HG02571 (cell line): ENCODE data around the gene EGLN2.
"Not testable (repeated sequence)": the region's sequence is repeated elsewhere in the genome, so short reads cannot be mapped to it uniquely, and the experiment has no call there.

Experiments used
- ATAC-seq: cut with Tn5 transposase; IDR thresholded peaks from one replicate; pipeline ENCODE4 v1.9.1; 2021; ENCODE audit warnings: mild to moderate bottlenecking, moderate library complexity; ENCODE audit not compliant: unreplicated experiment

Gene EGLN2

DNA sequence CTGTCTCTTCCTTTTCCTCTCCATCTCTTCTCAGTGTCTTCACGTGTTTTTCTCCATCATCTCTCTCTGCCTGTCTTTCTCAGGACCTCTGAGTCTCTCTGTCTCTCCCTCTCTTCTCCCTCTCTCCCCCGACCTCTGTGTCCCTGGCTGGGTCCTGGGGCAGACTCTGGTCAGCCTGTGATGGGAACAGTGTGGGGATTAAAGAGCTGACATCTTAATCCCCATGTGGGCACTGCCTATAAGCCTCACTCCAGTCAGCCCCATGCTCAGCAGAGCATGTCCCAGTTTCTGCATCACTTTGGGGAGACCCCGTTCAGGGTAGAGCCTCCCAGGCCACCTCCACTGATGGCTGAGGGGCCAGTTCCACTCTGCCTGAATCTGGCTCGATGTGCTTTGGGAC, 16.2 kb downstream of the EGLN2 start:
- ATAC-seq: no peak

DNA sequence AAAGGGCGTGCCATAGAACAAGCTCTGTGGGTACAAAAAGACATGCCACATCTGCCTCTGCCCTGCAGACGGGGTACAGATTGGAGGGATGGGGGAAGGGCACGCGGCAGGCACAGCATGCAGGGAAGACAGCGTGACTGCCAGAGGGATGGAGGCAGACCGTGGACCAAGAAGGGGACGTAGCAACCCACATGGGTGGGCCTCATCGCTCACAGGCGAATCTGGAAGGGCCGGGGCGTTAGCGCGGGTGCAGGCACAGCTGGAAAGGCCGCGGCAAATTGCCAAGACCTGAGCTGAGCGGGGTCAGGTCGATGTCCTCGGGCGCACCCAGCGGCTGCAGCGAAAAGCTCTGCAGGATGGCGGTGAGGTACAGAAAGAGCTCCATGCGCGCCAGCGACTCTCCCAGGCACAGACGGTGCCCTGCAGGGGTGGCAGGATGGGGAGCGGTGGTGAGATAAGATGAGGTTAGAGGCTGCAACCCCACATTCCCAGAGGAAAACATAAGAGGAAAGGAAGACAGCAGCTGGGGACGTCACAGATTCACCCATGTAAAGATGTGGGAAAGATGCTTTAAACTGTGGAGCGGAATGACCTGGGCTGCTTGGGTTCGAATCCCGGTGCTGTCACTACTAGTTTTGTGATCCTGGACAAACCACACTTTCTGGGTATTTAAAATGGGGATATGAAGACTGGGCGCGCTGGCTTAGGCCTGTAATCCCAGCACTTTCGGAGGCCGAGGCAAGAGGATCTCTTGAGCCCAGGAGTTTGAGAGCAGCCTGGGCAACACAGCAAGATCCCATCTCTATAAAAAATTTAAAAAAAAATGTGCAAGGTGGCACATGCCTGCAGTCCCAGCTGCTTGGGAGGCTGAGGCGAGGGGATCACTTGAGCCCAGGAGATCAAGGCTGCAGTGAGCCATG, 19.7 kb downstream of the EGLN2 start:
- peak; percentile 48 for ATAC-seq

DNA sequence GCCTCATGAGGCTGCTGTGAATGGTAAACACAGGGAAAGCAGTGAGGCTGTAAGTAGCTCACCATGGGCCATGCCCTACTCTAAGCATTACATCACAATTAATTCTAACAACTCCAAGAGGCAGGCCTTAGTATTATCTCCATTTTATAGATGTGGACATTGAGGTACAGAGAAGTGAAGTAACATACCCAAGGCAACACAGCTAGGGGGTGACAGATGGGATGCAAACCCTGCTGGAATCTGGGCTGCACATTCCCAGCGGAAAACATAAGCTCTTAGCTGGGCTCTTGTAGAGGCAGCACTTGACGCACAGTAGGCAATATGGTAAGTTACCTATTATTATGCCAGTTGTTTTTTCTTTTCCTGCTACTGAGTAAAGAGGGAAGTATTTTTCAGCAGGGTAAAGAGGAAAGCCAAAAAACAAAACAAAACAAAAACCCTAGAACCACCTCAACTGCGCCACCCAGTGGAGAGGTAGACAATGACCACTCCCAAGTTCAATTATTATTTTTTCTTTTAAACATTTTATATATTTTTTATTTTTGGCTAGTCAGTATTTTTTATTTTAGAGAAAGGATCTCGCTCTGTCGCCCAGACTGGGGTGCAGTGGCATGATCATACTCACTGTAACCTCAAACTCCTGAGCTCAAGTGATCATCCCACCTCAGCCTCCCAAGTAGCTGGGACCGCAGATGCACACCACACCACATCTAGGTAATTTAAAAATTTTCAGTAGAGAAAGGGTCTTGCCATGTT, 20.7 kb downstream of the EGLN2 start:
- not testable (repeated sequence) for ATAC-seq

DNA sequence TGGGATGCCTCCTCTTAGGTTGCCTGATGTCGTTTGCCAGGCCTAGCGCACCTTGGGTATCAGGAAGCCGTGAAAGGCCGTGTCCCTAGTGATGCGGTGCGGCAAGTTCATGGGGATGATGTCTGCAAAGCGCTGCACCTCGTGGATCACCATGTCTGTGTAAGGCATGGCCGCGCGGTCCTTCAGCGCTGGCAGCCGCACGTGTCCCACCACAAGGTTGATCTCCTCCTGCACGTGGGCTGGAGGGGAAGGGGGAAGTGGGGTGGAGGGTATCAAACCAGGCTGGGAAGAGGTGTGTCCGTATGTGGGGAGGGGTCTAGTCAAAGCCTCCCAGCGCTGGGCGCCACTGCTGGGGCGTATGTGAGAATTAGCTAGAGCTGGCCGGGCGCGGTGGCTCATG, 23.2 kb downstream of the EGLN2 start:
- no peak for ATAC-seq

DNA sequence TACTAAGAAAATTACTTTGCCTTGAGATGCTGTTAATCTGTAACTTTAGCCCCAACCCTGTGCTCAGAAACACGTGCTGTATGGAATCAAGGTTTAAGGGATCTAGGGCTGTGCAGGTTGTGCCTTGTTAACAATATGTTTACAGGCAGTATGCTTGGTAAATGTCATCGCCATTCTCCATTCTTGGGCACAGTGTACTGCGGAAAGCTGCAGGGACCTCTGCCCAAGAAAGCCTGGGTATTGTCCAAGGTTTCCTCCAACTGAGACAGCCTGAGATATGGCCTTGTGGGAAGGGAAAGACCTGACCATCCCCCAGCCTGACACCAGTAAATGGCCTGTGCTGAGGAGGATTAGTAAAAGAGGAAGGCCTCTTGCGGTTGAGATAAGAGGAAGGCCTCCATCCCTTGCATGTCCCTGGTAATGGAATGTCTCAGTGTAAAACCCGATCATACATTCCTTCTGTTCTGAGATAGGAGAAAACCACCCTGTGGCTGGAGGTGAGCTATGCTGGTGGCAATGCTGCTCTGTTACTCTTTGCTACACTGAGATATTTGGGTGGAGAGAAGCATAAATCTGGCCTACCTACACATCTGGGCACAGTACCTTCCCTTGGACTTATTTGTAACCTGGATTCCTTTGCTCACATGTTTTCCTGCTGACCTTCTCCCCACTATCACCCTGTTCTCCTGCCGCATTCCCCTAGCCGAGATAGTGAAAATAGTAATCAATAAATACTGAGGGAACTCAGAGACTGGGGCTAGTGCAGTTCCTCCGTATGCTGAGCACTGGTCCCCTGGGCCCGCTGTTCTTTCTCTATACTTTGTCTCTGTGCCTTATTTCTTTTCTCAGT, 23.9 kb downstream of the EGLN2 start:
- not testable (repeated sequence) for ATAC-seq

DNA sequence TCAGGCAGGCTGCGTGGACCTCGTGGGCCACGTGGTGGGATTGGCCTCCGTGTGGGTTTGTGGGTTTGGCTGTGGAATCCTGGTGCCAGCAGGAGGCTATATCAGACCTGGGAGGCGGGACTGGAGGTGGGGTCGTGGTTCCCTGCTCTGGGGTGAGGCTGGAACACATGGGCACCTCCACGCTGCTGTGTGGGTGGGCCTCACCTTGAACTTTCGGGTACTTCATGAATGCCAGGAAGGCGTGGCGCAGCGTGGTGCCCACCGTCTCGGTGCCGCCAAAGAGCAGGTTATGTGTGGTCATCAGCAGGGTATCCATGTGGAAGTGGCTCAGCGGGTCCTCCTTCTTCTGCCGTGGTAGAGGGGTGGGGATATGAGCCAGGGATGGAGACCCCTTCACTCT, 25.9 kb downstream of the EGLN2 start:
- not testable (repeated sequence) for ATAC-seq

DNA sequence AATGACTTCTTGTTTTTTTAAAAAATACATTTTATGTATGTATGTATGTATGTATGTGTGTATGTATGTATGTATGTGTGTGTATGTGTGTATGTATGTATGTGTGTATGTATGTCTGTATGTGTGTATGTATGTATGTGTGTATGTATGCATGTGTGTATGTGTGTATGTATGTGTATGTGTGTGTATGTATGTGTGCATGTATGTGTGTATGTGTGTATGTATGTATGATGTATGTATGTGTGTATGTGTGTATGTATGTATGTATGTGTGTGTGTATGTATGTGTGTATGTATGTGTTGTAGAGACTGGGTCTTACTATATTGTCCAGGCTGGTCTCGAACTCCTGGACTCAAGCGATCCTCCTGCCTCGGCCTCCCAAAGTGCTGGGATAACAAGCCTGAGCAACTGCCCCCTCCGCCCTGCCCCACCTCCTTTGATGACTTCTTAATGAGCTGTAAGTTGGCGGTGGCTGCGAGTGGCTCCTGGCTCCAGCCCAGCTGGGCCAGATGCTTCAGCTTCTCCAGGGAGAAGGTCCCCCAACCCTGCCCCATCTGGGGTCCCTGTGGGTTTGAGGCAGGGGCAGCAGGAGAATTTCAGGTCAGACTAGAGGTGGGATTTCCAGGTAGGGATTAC, 26.6 kb downstream of the EGLN2 start:
- ATAC-seq: not testable (repeated sequence)

DNA sequence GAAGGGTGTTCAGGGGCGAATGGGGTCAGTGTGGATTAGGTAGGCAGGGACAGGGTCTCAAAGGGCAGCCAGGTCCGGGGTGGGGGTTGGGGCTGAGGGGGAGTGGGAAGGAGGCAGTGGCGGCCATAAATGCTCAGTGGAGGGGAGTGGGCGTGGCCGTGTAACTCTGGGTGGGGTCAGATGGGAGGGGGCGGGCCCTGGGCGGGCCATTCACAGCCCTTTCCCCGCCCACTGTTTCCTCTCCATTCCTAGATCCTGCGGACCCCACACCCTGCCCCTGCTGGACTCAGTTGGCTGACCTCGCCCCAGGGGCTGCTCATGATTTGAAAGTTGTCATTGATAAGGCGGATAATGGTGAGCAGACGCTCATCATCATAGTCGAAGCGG, 27.3 kb downstream of the EGLN2 start:
- ATAC-seq: not testable (repeated sequence)

DNA sequence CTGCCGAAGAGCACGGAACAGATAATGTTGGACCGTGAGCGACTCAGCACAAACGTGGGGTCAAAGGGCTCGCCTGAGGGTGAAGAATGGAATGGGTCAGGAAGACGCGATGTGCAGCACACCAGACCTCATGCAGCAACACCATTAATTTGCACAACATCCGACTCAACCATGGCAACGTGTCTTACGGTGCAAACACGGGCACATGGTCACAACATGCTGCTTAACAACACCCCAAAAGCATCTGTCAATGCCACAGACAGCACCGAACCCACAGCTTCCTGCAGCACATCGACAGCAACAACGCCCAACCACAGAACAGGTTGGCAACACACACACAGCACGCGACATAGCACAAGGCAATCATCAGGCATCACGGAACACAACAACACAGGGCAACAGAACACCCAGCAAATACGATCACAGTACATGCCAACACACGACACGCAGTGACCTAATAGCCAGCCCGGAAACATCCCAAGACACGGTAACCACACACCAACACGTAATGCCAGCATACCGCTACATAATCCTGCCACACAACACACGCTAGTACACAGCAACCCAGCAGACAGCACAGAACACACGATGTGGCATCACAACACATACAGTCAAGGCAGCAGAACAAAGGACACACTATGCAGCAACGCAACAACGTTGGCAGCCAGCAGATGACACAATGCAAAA, 27.9 kb downstream of the EGLN2 start:
- ATAC-seq: not testable (repeated sequence)

DNA sequence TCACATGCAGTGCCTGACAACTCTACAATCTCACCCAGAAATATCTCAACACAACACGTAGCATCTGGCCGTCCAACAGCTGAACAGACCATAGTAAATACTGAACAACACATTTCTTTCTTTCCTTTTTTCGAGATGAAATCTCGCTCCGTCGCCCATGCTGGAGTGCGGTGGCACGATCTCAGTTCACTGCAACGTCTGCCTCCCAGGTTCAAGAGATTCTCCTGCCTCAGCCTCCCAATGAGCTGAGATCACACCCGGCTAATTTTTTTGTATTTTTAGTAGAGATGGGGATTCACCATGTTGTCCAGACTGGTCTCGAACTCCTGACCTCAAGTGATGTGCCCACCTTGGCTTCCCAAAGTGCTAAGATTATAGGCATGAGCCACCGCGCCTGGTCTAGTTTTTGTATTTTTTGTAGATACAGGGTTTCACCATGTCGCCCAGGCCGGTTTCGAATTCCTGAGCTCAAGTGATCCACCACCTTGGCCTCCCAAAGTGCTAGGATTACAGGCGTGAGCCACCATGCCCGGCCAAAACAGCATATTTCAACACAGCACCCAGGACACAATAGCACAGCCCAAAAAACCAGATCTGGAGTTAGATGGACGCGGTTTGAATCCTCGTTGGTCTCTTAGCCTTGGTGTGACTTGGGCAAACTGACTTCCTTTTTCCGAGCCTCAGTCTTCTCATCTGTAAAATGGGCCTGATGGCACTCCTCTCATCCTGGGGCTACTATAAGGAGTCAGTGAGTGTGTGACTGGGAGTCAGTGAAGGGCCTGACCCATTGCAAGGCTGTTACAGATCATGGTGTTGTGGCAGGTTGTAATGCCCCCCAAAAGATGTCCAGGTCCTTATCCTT, 28.6 kb downstream of the EGLN2 start:
- ATAC-seq: no peak

DNA sequence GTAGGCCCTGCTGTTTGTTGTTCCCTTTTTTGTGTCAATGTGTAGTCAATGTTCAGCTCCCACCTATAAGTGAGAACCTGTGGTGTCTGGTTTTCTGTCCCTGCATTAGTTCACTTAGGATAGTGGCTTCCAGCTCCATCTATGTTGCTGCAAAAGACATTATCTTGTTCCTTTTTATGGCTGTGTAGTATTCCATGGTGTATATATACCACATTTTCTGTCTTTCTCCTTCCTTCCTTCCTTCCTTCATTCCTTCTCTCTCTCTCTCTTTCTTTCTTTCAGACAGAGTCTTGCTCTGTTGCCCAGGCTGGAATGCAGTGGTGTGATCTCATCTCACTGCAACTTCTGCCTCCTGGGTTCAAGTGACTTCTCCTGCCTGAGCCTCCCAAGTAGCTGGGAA, 30.2 kb downstream of the EGLN2 start:
- ATAC-seq: no peak

DNA sequence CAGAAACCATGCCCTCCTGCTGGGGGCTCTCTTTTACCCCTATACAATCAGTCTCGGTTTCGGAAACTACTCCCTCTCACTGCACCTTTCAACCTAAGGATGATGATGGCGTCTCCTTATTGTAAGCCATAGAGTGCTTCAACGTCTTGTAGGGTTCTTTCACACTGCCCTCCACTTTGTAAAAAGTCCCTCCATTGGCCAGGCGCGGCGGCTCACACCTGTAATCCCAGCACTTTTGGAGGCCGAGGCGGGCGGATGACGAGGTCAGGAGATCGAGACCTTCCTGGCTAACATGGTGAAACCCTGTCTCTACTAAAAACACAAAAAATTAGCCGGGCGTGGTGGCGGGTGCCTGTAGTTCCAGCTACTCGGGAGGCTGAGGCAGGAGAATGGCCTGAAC, 31.8 kb downstream of the EGLN2 start:
- ATAC-seq: not testable (repeated sequence)

DNA sequence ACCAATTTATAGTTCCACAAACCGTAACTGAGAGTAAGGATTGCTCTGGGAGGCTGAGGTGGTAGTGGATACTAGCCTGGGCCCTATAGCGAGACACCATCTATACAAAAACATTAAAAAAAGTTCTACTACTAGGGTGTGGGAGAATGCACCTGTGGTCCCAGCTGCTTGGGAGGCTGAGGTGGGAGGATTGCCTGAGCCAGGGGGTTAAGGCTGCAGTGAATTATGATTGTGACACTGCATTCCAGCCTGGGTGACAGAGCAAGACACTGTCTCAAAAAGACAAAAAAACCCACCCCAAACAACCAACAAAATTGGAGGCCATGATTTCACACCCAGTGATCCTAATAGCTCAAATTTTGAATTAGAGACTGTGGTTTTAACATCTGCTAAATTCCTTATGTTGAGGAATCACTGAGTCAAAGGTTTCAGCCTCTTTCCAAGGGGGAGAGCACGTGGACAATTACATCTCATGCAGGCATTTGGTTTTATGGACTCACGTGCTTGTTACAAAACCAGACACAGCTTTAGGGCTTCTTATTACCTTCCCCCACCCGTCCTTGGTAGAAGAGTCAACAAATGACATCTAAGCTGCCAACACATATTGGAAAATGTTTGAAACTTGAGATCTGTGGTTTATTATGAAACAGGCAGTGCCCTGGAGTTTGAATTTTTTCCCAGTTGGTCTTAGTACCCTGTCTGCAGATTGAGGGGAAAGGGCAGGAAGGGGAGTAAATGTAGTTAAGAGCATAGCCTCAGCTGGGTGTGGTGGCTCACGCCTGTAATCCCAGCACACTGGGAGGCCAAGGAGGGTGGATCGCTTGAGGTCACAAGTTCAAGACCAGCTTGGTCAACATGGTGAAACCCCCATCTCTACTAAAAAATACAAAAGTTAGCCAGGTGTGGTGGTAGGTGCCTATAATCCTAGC, 32.8 kb downstream of the EGLN2 start:
- ATAC-seq: no peak

DNA sequence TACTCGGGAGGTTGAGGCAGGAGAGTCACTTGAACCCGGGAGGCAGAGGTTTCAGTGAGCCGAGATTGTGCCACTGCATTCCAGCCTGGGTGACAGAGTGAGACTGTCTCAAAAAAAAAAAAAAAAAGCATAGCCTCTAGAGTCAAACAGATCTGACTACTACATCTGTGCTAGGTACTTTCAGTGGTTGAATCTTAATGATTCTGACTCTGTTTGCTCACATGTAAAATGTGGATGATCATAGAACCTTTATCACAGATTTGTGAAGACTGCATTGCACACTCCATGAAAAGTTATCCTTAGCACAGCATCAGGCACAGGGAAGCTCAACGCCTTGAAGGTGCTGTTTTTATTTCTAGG, 33.4 kb downstream of the EGLN2 start:
- not testable (repeated sequence) for ATAC-seq

DNA sequence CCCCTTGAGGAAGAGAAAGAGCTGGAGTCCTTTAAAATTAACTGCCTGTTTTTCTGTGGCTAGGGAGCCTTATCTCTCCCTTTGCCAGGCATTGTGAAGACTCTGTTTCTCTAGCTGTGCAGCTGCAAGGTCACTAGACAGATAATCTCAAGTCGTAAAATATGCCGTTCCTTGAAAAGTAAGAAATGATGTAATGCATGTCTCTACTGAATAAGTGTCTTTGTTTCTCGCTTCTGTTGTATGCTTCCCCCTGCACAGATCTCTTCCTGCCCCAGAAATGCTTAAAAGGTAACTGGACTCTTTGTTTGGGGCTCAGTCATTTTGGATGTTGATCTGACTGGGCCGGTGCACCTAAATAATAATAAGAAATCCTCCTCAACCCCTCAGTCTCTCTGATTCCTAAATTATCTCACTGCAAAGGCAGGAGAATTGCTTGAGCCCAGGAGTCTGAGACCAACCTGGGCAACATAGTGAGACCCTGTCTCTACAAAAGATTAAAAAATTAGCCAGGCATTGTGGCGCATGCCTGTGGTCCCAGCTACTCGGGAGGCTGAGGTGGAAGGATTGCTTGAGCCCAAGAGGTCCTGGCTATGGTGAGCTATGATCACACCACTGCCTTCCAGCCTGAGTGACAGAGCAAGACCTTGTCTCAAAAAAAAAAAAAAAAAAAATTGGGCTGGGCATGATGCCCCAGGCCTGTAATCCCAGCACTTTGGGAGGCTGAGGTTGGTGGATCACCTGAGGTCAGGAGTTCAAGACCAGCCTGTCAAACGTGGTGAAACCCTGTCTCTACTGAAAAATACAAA, 34.9 kb downstream of the EGLN2 start:
- not testable (repeated sequence) for ATAC-seq

DNA sequence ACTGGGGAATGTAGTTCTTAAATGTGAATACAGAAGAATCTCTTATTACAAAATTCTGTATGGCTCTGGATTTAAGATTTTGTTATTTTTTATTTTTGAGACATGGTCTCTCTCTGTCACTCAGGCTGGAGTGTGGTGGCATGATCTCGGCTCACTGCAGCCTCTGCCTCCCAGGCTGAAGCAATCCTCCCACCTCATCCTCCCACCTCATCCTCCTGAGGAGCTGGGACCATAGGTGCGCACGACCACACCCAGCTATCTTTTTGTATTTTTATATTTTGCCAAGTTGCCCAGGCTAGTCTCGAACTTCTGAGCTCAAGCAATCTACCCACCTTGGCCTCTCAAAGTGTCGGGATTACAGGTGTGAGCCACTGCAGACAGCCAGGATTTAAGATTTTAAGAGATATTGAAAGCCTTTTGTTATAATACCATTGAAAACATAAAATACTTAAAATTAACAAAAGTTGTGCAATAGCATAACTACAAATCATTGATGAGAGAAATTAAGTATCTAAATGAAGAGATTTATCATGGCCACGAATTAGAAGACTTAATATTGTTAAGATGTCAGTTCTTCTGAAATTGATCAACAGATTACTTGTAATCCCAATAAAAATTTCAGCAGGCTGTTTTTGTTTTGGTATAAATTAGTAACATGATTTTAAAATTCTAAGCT, 37.9 kb downstream of the EGLN2 start:
- no peak for ATAC-seq

DNA sequence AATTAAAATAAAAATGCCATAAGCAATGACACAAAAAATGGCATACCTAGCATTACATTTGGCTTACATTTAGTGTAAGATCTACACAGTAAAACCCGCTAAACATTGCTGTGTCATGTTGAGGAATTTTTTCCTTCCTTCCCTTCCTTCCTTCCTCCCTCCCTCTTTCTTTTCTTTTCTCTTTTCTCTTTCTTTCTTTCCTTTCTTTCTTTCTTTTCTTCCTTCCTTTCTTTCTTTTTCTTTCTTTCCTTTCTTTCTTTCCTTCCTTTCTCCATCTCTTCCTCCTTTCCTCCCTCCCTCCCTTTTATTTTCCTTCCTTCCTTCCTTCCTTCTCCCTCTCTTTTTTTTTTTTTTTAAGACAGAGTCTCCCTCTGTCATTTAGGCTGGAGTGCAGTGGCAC, 39.5 kb downstream of the EGLN2 start:
- ATAC-seq: not testable (repeated sequence)
